GM08714 (cell line): ENCODE data around the gene CASP8.

Experiments used
- H3K4me3 ChIP-seq: fragments of 200-500 bp; sonication (Bioruptor generic); 2 replicates; pipeline ENCODE4 v1.5.1; 2014; ENCODE audit warnings: mild to moderate bottlenecking, low read length, inconsistent platforms
- ZNF274 ChIP-seq: IDR thresholded peaks from 2 replicates; pipeline ENCODE4 v1.6.1; 2012; ENCODE audit warnings: mild to moderate bottlenecking, low read depth, low read length

The CASP8 gene

DNA sequence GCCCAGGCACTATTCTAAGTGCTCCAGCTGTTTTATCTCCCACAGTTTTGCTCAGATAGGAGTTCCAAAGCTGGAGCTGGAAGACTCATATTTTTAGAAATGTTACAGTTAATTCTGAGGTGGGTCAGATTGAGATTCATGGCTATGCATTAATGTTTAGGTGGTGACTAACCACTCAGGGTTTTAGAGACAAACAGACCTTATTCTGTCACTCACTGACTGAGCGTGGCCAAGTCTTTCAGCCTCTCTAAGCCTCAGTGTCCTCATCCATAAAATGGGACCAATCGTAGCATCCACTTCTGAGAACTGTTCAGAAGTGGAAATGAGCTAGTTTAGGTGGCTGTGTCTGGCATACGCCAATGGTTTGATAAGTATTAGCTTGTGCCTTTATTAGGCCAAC is 4.3 kb upstream of the CASP8 start:
- H3K4me3 ChIP-seq = no peak overlapping the region
- no peak for TF ChIP-seq ZNF274

DNA sequence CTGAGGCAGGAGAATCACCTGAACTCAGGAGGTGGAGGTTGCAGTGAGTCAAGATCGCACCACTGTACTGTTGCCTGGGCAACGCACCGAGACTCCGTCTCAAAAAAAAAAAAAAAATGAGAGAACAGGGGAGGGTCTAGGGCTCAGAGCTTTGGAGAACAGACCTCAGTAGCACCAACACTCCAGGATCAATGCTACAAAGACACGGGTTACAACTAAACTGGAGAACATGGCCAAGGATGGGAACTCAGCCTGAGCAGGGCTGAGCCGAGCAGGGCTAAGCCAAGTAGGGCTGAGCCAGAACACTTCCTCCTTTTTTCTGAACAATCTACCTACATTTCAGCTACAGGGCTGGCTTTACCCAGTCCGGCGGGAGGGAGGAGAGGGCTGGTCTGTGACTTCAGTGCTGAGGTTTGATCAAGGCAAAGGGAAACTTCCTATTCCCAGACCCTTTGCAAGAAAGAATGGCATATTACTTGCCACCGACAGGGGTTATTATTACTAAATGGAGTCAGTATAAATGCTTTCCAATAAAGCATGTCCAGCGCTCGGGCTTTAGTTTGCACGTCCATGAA is 2.9 kb upstream of the CASP8 start:
- no peak for TF ChIP-seq ZNF274
- H3K4me3 ChIP-seq = peak overlapping the region; percentile 62

- peak overlapping the region; percentile 62 for H3K4me3 ChIP-seq
Measured at GRCh38 chr2:201257956-201258665, 2.2 kb upstream of the CASP8 start.

DNA sequence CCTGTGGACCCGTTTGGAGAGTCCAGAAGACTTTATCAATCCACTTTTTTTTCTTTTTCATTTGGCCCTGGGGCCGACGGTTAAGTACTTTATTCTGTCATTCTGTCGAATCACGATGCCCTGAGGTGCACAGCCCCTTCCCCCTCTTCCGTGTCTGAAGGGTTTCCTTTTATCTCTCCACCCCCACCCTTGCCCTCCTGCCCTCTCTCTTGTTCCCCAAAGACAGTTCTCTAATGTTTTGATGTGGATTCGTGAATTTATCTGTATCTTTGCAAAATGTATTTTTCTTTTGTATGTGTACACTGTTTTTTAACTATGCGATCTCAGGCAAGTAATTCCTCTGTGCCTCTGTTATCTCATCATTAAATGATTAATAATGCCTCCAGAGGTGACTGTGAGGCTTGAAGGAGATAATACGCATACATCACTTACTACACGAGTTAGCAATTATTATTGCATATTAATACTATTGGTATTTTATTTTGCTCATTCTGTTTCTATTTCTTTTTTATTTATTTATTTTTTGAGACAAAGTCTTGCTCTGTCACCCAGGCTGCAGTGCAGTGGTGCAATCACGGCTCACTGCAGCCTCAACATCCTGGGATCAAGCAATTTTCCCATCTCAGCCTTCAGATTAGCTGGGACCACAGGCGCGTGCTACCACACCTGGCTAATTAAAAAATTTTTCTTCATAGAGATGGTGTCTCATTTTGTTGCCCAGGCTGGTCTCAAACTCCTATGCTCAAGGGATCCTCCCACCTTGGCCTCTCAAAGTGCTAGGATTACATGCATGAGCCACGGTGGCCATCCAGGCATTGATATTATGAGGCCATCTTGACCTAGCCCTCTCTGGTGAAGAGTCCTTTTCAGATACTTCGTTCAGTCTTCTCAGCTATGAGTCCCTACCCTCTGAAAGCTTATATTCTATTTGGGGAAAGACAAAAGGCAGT is 1.4 kb upstream of the CASP8 start:
- peak overlapping the region; percentile 62 for H3K4me3 ChIP-seq
- TF ChIP-seq ZNF274 = no peak

More at GRCh38 chr2:201257956-201258665, 2.2 kb upstream of the CASP8 start:
- TF ChIP-seq ZNF274 = no peak

- TF ChIP-seq ZNF274 = no peak
- peak overlapping the region; percentile 16; the same call in 1 of the 2 replicates for H3K4me3 ChIP-seq
Measured at GRCh38 chr2:201261471-201261870, 1.1 kb downstream of the CASP8 start.

GRCh38 chr2:201261906-201262305 is 1.6 kb downstream of the CASP8 start:
- H3K4me3 ChIP-seq = peak overlapping the region; percentile 16; the same call in 1 of the 2 replicates
- TF ChIP-seq ZNF274 = no peak

GRCh38 chr2:201262718-201263117 is 2.4 kb downstream of the CASP8 start:
- H3K4me3 ChIP-seq = no peak overlapping the region
- TF ChIP-seq ZNF274 = no peak

DNA sequence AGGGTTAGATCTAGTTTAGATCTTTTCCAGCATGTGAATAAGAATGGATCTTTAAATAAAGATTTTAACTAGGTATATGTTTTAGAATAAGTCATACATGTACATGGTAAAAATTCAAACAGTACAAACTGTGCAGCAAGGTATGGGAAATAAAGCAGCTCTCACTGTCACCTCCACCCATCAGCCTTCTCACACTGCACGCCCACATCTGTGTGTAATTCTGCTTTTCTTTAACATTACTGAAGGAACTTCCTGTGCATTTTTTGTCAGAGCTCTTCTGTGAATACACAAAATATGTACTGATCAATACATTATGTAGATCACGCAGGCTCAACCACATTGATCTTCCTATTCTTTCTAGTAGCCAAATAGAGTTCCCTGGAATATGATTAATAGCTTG is 3.4 kb downstream of the CASP8 start:
- TF ChIP-seq ZNF274 = no peak
- no peak overlapping the region for H3K4me3 ChIP-seq

DNA sequence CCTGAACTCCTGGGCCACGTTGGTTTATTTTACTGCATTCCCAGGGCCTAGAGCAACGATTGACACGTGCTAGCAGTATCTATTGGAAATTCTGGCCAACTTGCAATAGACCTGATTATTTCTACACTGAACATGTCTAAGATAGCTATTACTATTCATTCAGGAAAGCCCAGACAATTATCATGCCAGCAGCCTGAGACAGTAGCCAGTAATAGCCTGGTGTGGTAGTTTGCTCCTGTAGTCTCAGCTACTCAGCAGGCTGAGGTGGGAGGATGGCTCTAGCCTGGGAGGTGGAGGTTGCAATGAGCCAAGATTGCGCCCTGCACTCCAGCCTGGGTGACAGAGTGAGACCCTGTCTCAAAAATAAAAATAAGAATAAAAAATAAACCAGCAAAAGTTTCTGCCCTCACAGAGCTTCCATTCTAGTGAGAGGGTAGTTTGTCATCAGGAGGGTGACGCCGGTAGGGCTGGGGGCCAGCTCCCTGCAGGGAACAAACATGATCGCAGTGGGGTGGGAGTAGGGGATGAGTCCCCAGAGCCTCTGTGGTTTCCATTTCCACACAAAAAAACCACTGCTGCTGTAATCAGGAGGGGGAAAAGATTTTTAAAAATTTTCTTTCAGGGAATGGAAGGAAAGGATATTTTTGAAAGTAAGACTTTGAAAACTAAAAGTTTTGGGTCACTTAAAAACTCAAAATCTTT is 4.3 kb downstream of the CASP8 start:
- no peak overlapping the region for H3K4me3 ChIP-seq
- no peak for TF ChIP-seq ZNF274

DNA sequence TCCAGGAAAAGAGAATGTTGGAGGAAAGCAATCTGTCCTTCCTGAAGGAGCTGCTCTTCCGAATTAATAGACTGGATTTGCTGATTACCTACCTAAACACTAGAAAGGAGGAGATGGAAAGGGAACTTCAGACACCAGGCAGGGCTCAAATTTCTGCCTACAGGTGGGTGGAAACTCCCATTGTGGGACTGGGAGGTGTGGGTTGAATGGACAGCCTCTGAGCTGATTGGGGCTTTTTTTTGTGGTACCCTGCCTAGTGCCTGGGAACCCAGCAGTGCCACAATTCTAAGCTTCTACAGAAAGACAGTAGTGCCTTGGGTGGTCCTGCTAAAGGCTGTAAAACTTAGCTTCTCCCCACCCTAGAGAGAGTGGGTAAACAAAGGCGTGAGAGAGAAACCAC is 6.3 kb downstream of the CASP8 start:
- TF ChIP-seq ZNF274 = no peak
- no peak overlapping the region for H3K4me3 ChIP-seq

GRCh38 chr2:201267278-201268030 is 7.1 kb downstream of the CASP8 start:
- H3K4me3 ChIP-seq = no peak overlapping the region
- TF ChIP-seq ZNF274 = no peak

GRCh38 chr2:201269764-201270163 is 9.4 kb downstream of the CASP8 start:
- no peak for TF ChIP-seq ZNF274
- H3K4me3 ChIP-seq = no peak overlapping the region

- H3K4me3 ChIP-seq = no peak overlapping the region
- no peak for TF ChIP-seq ZNF274
Measured at GRCh38 chr2:201270293-201271001, 10.1 kb downstream of the CASP8 start.
